GM06990 (cell line): ENCODE results near the gene NTHL1.

ENCODE experiments used
- DNase-seq: peaks from one replicate; pipeline ENCODE4 v3.0.0-alpha.2; 2011; ENCODE audit not compliant: insufficient read length; ENCODE audit errors: extremely low read depth
- H3K27me3 ChIP-seq: replicated peaks from 2 replicates; pipeline ENCODE4 v1.6.0; 2011; ENCODE audit warnings: low read length; ENCODE audit not compliant: control insufficient read depth, insufficient read depth
- H3K36me3 ChIP-seq: 2 replicates; pipeline ENCODE4 v1.5.1; 2011; ENCODE audit warnings: low read length; ENCODE audit not compliant: control insufficient read depth, insufficient read depth
- H3K4me3 ChIP-seq: replicated peaks from 2 replicates; pipeline ENCODE4 v1.5.1; 2011; ENCODE audit warnings: low read depth, mild to moderate bottlenecking, control low read depth, low read length
- TF ChIP-seq, protein P1 (sequence below): IDR thresholded peaks from 2 replicates; pipeline ENCODE4 v1.5.1; 2011; ENCODE audit warnings: low read length, control low read depth, mild to moderate bottlenecking, inconsistent platforms; ENCODE audit not compliant: insufficient read depth, poor library complexity, severe bottlenecking

The NTHL1 gene

DNA sequence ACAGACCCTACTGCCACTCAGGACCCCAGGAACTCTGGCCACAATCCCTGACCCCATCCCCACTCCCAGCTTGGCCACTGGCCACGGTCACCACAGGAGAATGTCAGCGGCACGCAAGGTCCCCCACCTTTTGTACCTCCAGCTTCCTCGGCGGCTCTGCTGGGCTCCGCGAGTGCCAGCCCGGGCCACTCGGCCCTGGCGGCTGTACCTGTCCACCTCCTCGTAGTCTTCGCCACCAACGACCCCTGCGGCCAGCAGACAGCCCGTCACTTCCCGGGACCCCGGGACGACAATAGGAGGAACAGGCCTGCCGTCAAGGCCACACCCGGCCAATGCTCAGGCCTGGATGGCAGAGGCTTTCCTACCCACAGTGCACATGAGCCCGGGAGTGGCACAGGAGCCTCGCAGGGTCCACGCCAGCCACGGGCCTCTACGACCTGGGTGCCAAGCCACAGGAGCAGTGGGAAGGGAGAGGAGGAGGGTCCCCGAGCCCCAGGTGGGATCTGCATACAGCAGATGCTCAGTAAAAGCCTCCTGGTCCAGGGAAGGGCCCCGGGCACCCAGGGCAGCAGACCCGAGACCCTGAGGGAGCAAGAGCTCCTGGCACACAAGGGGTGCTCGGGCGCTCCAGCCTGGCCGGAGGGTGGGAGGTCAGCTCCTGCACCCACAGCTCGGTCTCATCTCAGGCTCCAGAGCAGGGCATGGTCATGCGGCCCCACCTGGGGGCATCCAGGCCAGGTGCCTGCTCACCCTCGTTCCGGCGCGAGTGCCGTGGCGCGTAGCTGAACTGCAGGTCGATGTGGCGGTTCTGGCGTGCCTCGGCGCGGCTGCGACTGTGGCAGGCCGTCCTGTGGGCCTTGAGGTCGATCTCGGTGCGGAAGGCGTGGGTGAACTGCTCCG, 45.9 kb downstream of the NTHL1 start:
- Histone ChIP-seq H3K27me3 (no peaks in the 10 kb centered on the region), H3K36me3 (peaks cover 53% of the 10 kb centered on the region), H3K4me3 (no peak overlapping the region)
- TF ChIP-seq, protein P1, sequence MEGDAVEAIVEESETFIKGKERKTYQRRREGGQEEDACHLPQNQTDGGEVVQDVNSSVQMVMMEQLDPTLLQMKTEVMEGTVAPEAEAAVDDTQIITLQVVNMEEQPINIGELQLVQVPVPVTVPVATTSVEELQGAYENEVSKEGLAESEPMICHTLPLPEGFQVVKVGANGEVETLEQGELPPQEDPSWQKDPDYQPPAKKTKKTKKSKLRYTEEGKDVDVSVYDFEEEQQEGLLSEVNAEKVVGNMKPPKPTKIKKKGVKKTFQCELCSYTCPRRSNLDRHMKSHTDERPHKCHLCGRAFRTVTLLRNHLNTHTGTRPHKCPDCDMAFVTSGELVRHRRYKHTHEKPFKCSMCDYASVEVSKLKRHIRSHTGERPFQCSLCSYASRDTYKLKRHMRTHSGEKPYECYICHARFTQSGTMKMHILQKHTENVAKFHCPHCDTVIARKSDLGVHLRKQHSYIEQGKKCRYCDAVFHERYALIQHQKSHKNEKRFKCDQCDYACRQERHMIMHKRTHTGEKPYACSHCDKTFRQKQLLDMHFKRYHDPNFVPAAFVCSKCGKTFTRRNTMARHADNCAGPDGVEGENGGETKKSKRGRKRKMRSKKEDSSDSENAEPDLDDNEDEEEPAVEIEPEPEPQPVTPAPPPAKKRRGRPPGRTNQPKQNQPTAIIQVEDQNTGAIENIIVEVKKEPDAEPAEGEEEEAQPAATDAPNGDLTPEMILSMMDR: no peak
- DNase-seq: no peak

DNA sequence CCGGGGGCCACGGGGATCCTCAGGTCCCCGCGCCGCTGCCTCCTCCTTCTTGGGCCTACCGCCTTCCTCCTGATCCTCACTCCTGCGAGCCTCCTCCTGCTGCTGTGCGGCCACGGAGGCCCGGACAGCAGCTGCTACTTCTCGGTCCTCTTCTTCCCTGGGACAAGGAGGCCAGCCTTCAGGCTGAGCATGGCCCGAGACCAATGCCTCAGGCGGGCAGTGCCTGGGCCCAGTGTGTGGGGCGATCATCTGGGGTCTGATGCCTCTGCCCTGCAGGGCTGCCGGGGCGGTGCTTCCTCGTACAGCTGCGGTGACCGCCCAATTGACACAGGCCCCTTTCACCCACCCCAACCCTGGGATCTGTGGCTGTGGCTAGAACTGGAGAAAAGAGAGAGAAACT, 46.6 kb downstream of the NTHL1 start:
- H3K27me3 ChIP-seq: no peaks in the 10 kb centered on the region
- H3K4me3 ChIP-seq: no peak overlapping the region
- H3K36me3 ChIP-seq: peaks cover 50% of the 10 kb centered on the region
- TF ChIP-seq, protein P1: no peak
- DNase-seq: no peak

DNA sequence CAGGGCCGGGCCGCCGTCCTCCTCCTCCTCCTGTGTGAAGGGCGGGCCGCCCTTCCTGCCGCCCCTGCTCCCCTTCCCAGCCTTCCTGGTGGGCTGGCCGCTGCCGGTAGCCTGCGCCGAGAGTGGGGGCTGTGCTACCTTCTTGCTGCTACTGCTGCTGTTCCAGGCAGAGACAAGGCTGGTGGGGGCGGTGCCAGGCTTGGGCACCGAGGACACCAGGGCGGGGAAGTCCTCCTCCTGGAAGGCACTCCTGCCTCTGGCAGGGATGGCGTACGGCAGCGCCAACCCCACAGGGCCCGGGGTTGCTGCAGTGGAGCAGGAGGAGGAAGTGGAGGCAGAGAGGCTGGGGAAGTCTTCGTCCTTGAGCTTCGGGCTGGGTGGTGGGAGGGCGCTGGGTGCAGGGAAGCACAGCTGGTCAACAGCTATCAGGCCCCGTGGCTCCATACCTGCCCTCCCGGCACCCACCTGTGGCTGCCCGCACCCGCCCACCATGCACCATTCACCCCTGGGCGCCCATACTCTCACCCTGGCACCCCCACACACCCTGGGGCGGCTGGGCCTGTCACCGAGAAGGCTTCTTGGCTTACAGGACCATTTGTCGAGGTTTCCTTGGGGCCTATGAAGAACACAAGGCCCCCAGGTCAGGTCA, 47.6 kb downstream of the NTHL1 start:
- TF ChIP-seq, protein P1: no peak

DNA sequence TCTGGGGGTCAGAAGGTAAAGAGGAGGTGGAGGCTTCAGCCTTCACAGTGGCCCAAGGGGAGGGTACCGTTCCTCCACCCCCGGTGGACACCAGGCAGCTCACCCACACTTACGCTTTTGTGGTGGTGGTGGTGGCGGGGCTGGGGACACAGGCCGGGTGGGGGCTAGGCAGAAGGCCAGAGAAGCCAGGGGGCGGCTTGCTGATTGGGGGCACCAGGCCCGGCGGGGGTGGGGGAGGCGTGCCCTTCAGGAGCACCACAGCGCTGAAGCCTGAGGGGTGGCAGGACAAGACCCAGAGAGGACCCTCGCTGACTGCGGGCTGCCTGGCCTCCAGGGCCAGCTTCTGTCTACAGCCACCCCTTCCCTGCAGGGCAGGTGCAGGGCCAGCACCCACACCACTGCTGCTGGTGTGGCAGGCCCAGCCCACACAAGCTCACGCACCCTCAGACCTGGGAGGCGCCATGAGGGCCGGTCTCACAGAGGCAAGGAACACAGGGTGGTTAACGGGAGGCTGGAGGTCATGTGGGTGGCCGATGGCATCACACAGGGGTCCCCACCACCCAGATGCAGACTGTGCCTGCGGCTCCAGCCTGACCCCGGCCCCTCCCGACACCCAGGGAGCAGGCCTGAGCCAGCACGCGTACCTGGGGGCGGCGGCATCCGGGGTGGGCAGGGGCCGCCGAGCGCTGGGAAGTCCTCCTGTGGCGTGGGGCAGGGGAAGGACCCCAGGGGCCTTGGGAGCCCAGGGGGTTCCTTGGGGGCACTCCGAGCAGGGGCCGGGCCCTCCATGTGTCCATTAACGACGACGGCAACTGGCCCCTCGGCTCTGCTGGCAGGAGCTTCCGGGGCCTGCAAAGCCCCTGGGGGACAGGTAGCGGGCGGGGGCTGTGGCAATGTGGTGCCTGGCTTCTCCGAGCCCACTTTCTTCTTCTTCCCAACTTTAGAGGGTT, 48.5 kb downstream of the NTHL1 start:
- Histone ChIP-seq H3K36me3 (peaks cover 48% of the 10 kb centered on the region), H3K4me3 (no peak overlapping the region), H3K27me3 (no peaks in the 10 kb centered on the region)
- TF ChIP-seq, protein P1: no peak
- peak; percentile 13 for DNase-seq

More for the DNA sequence above, 47.6 kb downstream of the NTHL1 start:
- Histone ChIP-seq H3K27me3 (no peaks in the 10 kb centered on the region), H3K4me3 (no peak overlapping the region), H3K36me3 (peaks cover 48% of the 10 kb centered on the region)
- DNase-seq: no peak

DNA sequence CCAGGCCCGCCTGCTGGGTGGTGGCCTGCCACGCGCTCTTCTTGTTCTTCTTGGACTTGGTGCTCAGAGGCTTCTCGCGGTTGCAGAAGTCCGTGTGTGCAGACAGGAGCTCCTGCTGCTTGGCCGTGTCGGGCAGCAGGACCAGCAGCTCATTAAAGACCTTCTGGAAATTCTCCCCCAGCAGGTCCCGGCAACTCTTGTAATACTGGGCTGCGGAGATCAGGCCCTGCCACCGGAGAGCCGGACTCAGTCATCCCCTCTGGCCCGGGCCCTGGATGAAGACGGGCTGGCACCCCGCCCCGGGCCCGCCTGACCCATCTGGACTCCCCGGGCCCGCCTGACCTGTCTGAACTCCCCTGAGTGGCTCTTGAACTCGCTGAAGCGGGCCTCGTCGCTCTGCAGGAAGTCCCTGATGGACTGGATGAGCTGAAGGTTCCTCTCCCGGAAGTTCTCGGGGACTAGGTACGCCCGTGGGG, 49.2 kb downstream of the NTHL1 start:
- Histone ChIP-seq H3K27me3 (no peaks in the 10 kb centered on the region), H3K4me3 (no peak overlapping the region), H3K36me3 (peaks cover 45% of the 10 kb centered on the region)
- DNase-seq: no peak
- TF ChIP-seq, protein P1: no peak
